Gastrocnemius medialis (tissue), 4 donors: ENCODE measurements around the gene MFSD11.

Experiments used
- POLR2A ChIP-seq, 2 donors: fragments of 450-650 bp; IDR thresholded peaks; one replicate each; pipeline ENCODE4 v1.6.1; 2017; ENCODE audit warnings: antibody characterized with exemption in 2 of 2, mild to moderate bottlenecking in 2 of 2, moderate library complexity in 2 of 2
- TF ChIP-seq, protein P1 (sequence below), 5 experiments: fragments of 450-650 bp in 3 of 5; fragments of 200-600 bp in 2 of 5; sonication (generic) in 2 of 5; IDR thresholded peaks in 4 of 5; conservative IDR thresholded peaks in 1 of 5; 1 replicate in 4 of 5; 2 replicates in 1 of 5; pipeline ENCODE4 v1.5.1; 2016 to 2019; ENCODE audit warnings: antibody characterized with exemption in 5 of 5, mild to moderate bottlenecking in 3 of 5, moderate library complexity in 3 of 5

- TF ChIP-seq, protein P1, sequence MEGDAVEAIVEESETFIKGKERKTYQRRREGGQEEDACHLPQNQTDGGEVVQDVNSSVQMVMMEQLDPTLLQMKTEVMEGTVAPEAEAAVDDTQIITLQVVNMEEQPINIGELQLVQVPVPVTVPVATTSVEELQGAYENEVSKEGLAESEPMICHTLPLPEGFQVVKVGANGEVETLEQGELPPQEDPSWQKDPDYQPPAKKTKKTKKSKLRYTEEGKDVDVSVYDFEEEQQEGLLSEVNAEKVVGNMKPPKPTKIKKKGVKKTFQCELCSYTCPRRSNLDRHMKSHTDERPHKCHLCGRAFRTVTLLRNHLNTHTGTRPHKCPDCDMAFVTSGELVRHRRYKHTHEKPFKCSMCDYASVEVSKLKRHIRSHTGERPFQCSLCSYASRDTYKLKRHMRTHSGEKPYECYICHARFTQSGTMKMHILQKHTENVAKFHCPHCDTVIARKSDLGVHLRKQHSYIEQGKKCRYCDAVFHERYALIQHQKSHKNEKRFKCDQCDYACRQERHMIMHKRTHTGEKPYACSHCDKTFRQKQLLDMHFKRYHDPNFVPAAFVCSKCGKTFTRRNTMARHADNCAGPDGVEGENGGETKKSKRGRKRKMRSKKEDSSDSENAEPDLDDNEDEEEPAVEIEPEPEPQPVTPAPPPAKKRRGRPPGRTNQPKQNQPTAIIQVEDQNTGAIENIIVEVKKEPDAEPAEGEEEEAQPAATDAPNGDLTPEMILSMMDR (IDR thresholded peaks at IDR 0.05 in 4 of 5, conservative IDR thresholded peaks at IDR 0.05 in 1 of 5), result no peak
- TF ChIP-seq POLR2A (IDR thresholded peaks at IDR 0.05), result no peak
These were observed 82.1 kb downstream of the MFSD11 start for GRCh38 chr17:76820039-76820438.
